HUES64 (cell line): ENCODE measurements around the gene KNSTRN.

Experiments used
- H3K27ac ChIP-seq: 2 replicates; pipeline ENCODE4 v1.7.0; 2013; ENCODE audit warnings: low read depth, low read length, inconsistent platforms
- H3K27me3 ChIP-seq: 2 replicates; pipeline ENCODE4 v1.6.1; 2013; ENCODE audit warnings: mild to moderate bottlenecking, low read length; ENCODE audit not compliant: insufficient read depth
- H3K36me3 ChIP-seq: 2 replicates; pipeline ENCODE4 v1.6.1; 2013; ENCODE audit warnings: mild to moderate bottlenecking, low read length; ENCODE audit not compliant: insufficient read depth
- H3K4me1 ChIP-seq: 2 replicates; pipeline ENCODE4 v1.6.1; 2013; ENCODE audit warnings: mild to moderate bottlenecking, low read length, moderate library complexity; ENCODE audit not compliant: insufficient read depth
- H3K4me3 ChIP-seq: 2 replicates; pipeline ENCODE4 v1.5.1; 2013; ENCODE audit warnings: mild to moderate bottlenecking, low read length, moderate library complexity
- H3K9ac ChIP-seq: 2 replicates; pipeline ENCODE4 v1.6.1; 2013; ENCODE audit warnings: mild to moderate bottlenecking, low read depth, low read length
- H3K9me3 ChIP-seq: 2 replicates; pipeline ENCODE4 v1.6.1; 2013; ENCODE audit warnings: low read depth, low read length; ENCODE audit not compliant: insufficient read depth
- WGBS: fragments of 150-250, 120-280 bp; methylation state at CpG from one replicate; pipeline ENCODE4 v1.1.7; 2013; ENCODE audit warnings: missing lambda C conversion rate; 5-methylcytosine and 5-hydroxymethylcytosine counted together

The KNSTRN gene

DNA sequence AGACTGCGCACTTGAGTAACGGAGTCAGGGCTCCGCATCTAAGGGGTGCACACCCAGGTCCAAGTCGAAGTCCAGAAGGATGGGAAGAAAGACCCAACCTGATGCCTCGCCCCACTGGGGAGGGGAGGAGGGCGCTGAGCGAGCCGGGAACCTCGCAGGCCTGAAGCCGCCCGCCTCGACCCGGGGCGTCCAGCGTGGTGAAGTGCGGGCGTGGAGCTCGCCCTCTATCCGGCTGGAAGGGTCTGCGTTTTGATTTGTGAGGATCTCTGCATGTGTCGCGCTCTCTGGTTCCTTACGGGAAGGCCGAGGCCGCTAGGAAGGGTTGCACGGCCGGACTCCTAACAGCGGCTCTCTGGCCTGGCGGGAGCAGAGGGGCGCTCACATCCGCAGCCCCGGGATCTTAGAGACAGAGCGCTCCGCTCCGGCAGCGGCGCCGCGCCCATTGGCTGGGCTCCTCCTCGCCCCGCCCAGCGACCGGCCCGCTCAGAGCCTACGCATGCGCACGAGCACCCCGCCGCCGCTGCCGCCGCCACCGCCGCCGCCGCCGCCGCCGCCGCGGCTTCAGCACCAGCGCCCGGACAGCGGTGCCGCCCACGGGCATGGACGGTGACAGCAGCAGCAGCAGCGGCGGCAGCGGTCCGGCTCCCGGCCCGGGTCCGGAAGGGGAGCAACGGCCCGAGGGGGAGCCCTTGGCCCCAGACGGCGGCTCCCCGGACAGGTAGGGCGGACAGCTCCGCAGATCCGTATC, 24.6 kb upstream of the KNSTRN start, which contains the start of gene DISP2:
Gene DISP2, plus strand, starts transcription at position 497 of the 748 bp plus-strand sequence. Its CDS starts 103 bp downstream, at position 600.
- Histone ChIP-seq H3K36me3 (no peaks in the 10 kb centered on the region), H3K27me3 (peaks cover 49% of the 10 kb centered on the region), H3K9ac (peak within 1 kb of the TSS; percentile 36; the same call in 1 of the 2 replicates), H3K27ac (peak within 1 kb of the TSS; percentile 41; the same call in 1 of the 2 replicates), H3K4me1 (peaks cover 17% of the 10 kb centered on the region), H3K4me3 (peak within 1 kb of the TSS; percentile 65), H3K9me3 (no peaks in the 10 kb centered on the region)
- 4% methylated on average over 82 of the region's 82 CpGs for WGBS

- H3K4me3 ChIP-seq, result peak overlapping the region; percentile 56
- WGBS, result 10% methylated on average over 31 of the region's 31 CpGs
- peaks cover 16% of the 10 kb centered on the region for H3K4me1 ChIP-seq
- H3K9ac ChIP-seq, result no peak overlapping the region
- H3K9me3 ChIP-seq, result no peaks in the 10 kb centered on the region
- H3K27ac ChIP-seq, result no peak overlapping the region
- H3K27me3 ChIP-seq, result peaks cover 46% of the 10 kb centered on the region
- H3K36me3 ChIP-seq, result no peaks in the 10 kb centered on the region
Measured at GRCh38 chr15:40358471-40359353, 23.8 kb upstream of the KNSTRN start.

GRCh38 chr15:40360015-40360414, 22.5 kb upstream of the KNSTRN start:
- Histone ChIP-seq H3K9ac (no peak overlapping the region), H3K4me1 (peaks cover 5% of the 10 kb centered on the region; the same call in 1 of the 2 replicates), H3K9me3 (no peaks in the 10 kb centered on the region), H3K4me3 (no peak overlapping the region), H3K27me3 (peaks cover 46% of the 10 kb centered on the region), H3K36me3 (no peaks in the 10 kb centered on the region), H3K27ac (no peak overlapping the region)
- 85% methylated on average over 4 of the region's 4 CpGs for WGBS

GRCh38 chr15:40361640-40362039, 20.9 kb upstream of the KNSTRN start:
- no peak overlapping the region for H3K27ac ChIP-seq
- H3K27me3 ChIP-seq, result peaks cover 52% of the 10 kb centered on the region
- H3K36me3 ChIP-seq, result no peaks in the 10 kb centered on the region
- no peaks in the 10 kb centered on the region for H3K9me3 ChIP-seq
- 91% methylated on average over 2 of the region's 2 CpGs for WGBS
- peaks cover 5% of the 10 kb centered on the region; the same call in 1 of the 2 replicates for H3K4me1 ChIP-seq
- H3K4me3 ChIP-seq, result no peak overlapping the region
- no peak overlapping the region for H3K9ac ChIP-seq

DNA sequence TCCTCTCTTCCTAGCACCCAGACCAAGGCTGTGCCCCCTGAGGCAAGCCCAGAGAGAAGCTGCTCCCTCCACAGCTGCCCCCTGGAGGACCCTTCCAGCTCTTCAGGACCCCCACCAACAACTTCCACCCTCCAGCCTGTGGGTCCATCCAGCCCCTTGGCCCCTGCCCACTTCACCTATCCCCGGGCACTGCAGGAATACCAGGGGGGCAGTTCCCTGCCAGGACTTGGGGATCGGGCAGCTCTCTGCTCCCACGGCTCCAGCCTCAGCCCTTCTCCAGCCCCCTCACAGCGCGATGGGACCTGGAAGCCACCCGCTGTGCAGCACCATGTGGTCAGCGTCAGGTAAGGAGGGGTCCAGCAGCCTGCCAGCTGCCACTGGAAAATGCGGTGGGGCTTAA, 18.9 kb upstream of the KNSTRN start:
- Histone ChIP-seq H3K4me3 (no peak overlapping the region), H3K9me3 (no peaks in the 10 kb centered on the region), H3K27me3 (peaks cover 58% of the 10 kb centered on the region), H3K9ac (no peak overlapping the region), H3K36me3 (no peaks in the 10 kb centered on the region), H3K27ac (no peak overlapping the region), H3K4me1 (no peaks in the 10 kb centered on the region)
- WGBS, result 81% methylated on average over 8 of the region's 8 CpGs

GRCh38 chr15:40364251-40364650, 18.3 kb upstream of the KNSTRN start:
- no peak overlapping the region for H3K9ac ChIP-seq
- peaks cover 58% of the 10 kb centered on the region for H3K27me3 ChIP-seq
- no peaks in the 10 kb centered on the region for H3K4me1 ChIP-seq
- 84% methylated on average over 6 of the region's 6 CpGs for WGBS
- no peaks in the 10 kb centered on the region for H3K9me3 ChIP-seq
- no peak overlapping the region for H3K4me3 ChIP-seq
- H3K27ac ChIP-seq, result no peak overlapping the region
- H3K36me3 ChIP-seq, result no peaks in the 10 kb centered on the region

- Histone ChIP-seq H3K27me3 (peaks cover 56% of the 10 kb centered on the region), H3K9me3 (no peaks in the 10 kb centered on the region), H3K4me3 (no peak overlapping the region), H3K27ac (no peak overlapping the region), H3K36me3 (no peaks in the 10 kb centered on the region), H3K9ac (no peak overlapping the region), H3K4me1 (no peaks in the 10 kb centered on the region)
- 93% methylated on average over 5 of the region's 5 CpGs for WGBS
Measured at GRCh38 chr15:40365016-40365415, 17.5 kb upstream of the KNSTRN start.

DNA sequence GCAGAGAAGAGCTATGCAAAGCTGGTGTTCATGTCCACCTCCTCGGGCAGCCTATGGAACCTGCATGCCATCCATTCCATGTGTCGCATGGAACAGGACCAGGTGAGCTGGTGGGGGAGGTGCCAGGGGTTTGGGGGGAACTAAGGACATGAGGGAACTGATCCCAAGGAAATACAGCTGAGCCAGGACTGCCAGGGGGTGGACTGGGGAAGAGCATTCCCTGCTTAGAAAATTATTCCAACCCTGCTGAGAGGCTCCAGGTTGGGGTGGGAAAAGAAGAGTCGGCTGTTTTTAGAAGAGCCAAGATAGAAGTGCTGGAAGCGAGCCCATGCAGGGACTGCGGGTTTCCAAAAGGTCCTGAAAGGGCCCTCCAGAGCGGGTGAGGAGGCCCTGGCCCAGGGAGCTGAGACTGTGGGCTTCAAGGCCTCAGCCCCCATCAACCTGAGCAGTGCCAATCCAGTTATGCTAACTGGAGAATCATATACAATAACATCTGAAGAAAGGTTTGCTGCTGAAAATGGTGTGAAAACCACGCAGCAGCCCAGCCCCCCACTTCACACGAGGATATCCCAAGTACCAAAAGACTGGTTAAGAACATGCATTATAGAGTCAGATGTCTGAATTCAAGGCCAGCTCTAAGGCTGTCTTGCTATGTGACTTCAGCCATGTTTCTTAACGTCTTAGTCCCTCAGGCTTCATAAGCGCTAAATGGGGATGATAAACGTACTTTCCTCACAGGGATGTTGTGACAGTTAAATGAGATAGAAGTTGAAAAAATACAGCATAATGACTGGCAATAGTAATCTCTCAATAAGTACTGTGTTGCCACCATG, 16.7 kb upstream of the KNSTRN start:
- peaks cover 51% of the 10 kb centered on the region for H3K27me3 ChIP-seq
- H3K9ac ChIP-seq, result no peak overlapping the region
- no peaks in the 10 kb centered on the region for H3K36me3 ChIP-seq
- H3K4me1 ChIP-seq, result no peaks in the 10 kb centered on the region
- no peaks in the 10 kb centered on the region for H3K9me3 ChIP-seq
- H3K4me3 ChIP-seq, result no peak overlapping the region
- H3K27ac ChIP-seq, result no peak overlapping the region
- 87% methylated on average over 11 of the region's 11 CpGs for WGBS

GRCh38 chr15:40366457-40367370, 15.8 kb upstream of the KNSTRN start:
- Histone ChIP-seq H3K4me3 (no peak overlapping the region), H3K9ac (no peak overlapping the region), H3K36me3 (no peaks in the 10 kb centered on the region), H3K27ac (no peak overlapping the region), H3K4me1 (no peaks in the 10 kb centered on the region), H3K27me3 (peaks cover 48% of the 10 kb centered on the region), H3K9me3 (no peaks in the 10 kb centered on the region)
- 94% methylated on average over 14 of the region's 14 CpGs for WGBS

DNA sequence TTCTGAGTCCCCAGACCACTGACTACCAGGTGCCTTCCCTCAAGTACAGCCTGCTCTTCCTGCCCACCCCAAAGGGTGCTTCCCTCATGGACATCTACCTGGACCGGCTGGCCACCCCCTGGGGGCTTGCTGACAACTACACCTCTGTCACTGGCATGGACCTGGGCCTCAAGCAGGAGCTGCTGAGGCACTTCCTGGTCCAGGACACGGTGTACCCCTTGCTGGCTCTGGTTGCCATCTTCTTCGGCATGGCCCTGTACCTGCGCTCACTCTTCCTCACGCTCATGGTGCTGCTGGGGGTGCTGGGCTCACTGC, 15.2 kb upstream of the KNSTRN start:
- H3K4me3 ChIP-seq, result peak overlapping the region; percentile 42; the same call in 1 of the 2 replicates

More for the DNA sequence above, 15.2 kb upstream of the KNSTRN start:
- whole genome bisulfite sequencing, result 91% methylated on average over 5 of the region's 5 CpGs
- H3K27me3 ChIP-seq, result peaks cover 48% of the 10 kb centered on the region
- no peaks in the 10 kb centered on the region for H3K9me3 ChIP-seq
- no peak overlapping the region for H3K9ac ChIP-seq
- H3K27ac ChIP-seq, result no peak overlapping the region
- H3K36me3 ChIP-seq, result no peaks in the 10 kb centered on the region
- peaks cover 3% of the 10 kb centered on the region; the same call in 1 of the 2 replicates for H3K4me1 ChIP-seq
